Smooth muscle cell (in vitro differentiated cells): ENCODE results near the gene TMEM269. TPM values are rescaled to one million over a fixed set of nuclear protein-coding genes. Genes with fewer than 3 reads are reported as not detected.

Source experiments
- DNase-seq: peaks from one replicate; lab custom pipeline; 2025; ENCODE audit not compliant: unreplicated experiment; lab: John Stamatoyannopoulos, UW
- H2AFZ ChIP-seq: fragments of 200-600 bp; sonication (generic); 2 replicates; pipeline ENCODE4 v1.6.0; 2016; ENCODE audit warnings: antibody characterized with exemption, low read depth, mild to moderate bottlenecking
- H3F3A ChIP-seq: fragments of 200-600 bp; sonication (generic); 2 replicates; pipeline ENCODE4 v1.6.0; 2017; ENCODE audit warnings: antibody characterized with exemption, low read depth
- H3K27ac ChIP-seq: fragments of 200-600 bp; sonication (generic); 2 replicates; pipeline ENCODE4 v1.5.1; 2016; ENCODE audit warnings: low read depth, mild to moderate bottlenecking
- H3K27me3 ChIP-seq: fragments of 200-600 bp; sonication (generic); 2 replicates; pipeline ENCODE4 v1.6.1; 2016; ENCODE audit warnings: low read depth, mild to moderate bottlenecking
- H3K36me3 ChIP-seq: fragments of 200-600 bp; sonication (generic); 2 replicates; pipeline ENCODE4 v1.5.1; 2016; ENCODE audit warnings: low read depth
- H3K4me1 ChIP-seq: fragments of 200-600 bp; sonication (generic); 2 replicates; pipeline ENCODE4 v1.5.1; 2016; ENCODE audit warnings: low read depth
- H3K4me2 ChIP-seq: fragments of 200-600 bp; sonication (generic); 2 replicates; pipeline ENCODE4 v1.6.0; 2016; ENCODE audit warnings: mild to moderate bottlenecking
- H3K4me3 ChIP-seq: fragments of 200-600 bp; sonication (generic); 2 replicates; pipeline ENCODE4 v1.5.1; 2016; ENCODE audit warnings: mild to moderate bottlenecking
- H3K79me2 ChIP-seq: fragments of 200-600 bp; sonication (generic); 2 replicates; pipeline ENCODE4 v1.6.0; 2016; ENCODE audit warnings: low read depth, mild to moderate bottlenecking
- H3K9ac ChIP-seq: fragments of 200-600 bp; sonication (generic); 2 replicates; pipeline ENCODE4 v1.6.0; 2016; ENCODE audit warnings: low read depth
- H3K9me3 ChIP-seq: fragments of 200-600 bp; sonication (generic); replicated peaks from 2 replicates; pipeline ENCODE4 v1.5.1; 2016; ENCODE audit warnings: low read depth
- H4K20me1 ChIP-seq: fragments of 200-600 bp; sonication (generic); 2 replicates; pipeline ENCODE4 v1.6.0; 2016; ENCODE audit warnings: low read depth
- WGBS: methylation state at CpG from one replicate; pipeline ENCODE4 v1.1.7; 2016; ENCODE audit warnings: low lambda C conversion rate; 5-methylcytosine and 5-hydroxymethylcytosine counted together
- polyA plus RNA-seq: library from polyadenylated mRNA; unstranded; fragments of >200 nt; fragmentation: Nextera tagmentation; extraction: Ambion mirVana; gene quantifications from 2 replicates; pipeline ENCODE4 v1.2.1, GENCODE V29; 2016
- total RNA-seq: library from RNA; depleted of rRNA; stranded (reverse); fragments of >200 nt; gene quantifications from 2 replicates; pipeline ENCODE4 v1.2.3, GENCODE V29; 2014
- TF ChIP-seq, protein P1 (sequence below): fragments of 200-600 bp; sonication (generic); IDR thresholded peaks from 2 replicates; pipeline ENCODE4 v1.5.1; 2017; ENCODE audit warnings: borderline replicate concordance, mild to moderate bottlenecking, antibody characterized with exemption; ENCODE audit not compliant: insufficient read depth, poor library complexity, severe bottlenecking

The TMEM269 gene
- total and polyA plus RNA-seq, 2 experiments from 2014 or later: 0.15 to 0.36 TPM

- no peak for DNase-seq
- peak overlapping the region; percentile 50 for H3K27ac ChIP-seq
- no peaks in the 10 kb centered on the region for H3K9me3 ChIP-seq
- H3K4me1 ChIP-seq: peaks cover 9% of the 10 kb centered on the region
- 10% methylated on average over 13 of the region's 23 CpGs for WGBS
- peak overlapping the region; percentile 79 for H3K9ac ChIP-seq
- H3K27me3 ChIP-seq: no peaks in the 10 kb centered on the region
- peak overlapping the region; percentile 68 for H2AFZ ChIP-seq
- peaks cover 91% of the 10 kb centered on the region for H3K79me2 ChIP-seq
- peaks cover 46% of the 10 kb centered on the region for H4K20me1 ChIP-seq
- peak overlapping the region; percentile 79 for H3K4me3 ChIP-seq
- H3K36me3 ChIP-seq: no peaks in the 10 kb centered on the region
- H3F3A ChIP-seq: peaks cover 7% of the 10 kb centered on the region
- H3K4me2 ChIP-seq: peak overlapping the region; percentile 92
- TF ChIP-seq, protein P1, sequence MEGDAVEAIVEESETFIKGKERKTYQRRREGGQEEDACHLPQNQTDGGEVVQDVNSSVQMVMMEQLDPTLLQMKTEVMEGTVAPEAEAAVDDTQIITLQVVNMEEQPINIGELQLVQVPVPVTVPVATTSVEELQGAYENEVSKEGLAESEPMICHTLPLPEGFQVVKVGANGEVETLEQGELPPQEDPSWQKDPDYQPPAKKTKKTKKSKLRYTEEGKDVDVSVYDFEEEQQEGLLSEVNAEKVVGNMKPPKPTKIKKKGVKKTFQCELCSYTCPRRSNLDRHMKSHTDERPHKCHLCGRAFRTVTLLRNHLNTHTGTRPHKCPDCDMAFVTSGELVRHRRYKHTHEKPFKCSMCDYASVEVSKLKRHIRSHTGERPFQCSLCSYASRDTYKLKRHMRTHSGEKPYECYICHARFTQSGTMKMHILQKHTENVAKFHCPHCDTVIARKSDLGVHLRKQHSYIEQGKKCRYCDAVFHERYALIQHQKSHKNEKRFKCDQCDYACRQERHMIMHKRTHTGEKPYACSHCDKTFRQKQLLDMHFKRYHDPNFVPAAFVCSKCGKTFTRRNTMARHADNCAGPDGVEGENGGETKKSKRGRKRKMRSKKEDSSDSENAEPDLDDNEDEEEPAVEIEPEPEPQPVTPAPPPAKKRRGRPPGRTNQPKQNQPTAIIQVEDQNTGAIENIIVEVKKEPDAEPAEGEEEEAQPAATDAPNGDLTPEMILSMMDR: no peak
Observed at GRCh38 chr1:42767510-42768000, 17.2 kb upstream of the TMEM269 start.

- Histone ChIP-seq H3K27ac (no peak overlapping the region), H3K36me3 (no peaks in the 10 kb centered on the region), H3K9ac (peak overlapping the region; percentile 79), H3F3A (peaks cover 7% of the 10 kb centered on the region), H3K4me1 (peaks cover 9% of the 10 kb centered on the region), H3K79me2 (peaks cover 87% of the 10 kb centered on the region), H3K4me3 (peak overlapping the region; percentile 79), H2AFZ (no peak overlapping the region), H4K20me1 (peaks cover 46% of the 10 kb centered on the region), H3K4me2 (peak overlapping the region; percentile 92), H3K27me3 (no peaks in the 10 kb centered on the region), H3K9me3 (no peaks in the 10 kb centered on the region)
- 83% methylated on average over 2 of the region's 2 CpGs for WGBS
- no peak for DNase-seq
- TF ChIP-seq, protein P1: no peak
Observed at GRCh38 chr1:42768172-42768571, 16.6 kb upstream of the TMEM269 start.

DNA sequence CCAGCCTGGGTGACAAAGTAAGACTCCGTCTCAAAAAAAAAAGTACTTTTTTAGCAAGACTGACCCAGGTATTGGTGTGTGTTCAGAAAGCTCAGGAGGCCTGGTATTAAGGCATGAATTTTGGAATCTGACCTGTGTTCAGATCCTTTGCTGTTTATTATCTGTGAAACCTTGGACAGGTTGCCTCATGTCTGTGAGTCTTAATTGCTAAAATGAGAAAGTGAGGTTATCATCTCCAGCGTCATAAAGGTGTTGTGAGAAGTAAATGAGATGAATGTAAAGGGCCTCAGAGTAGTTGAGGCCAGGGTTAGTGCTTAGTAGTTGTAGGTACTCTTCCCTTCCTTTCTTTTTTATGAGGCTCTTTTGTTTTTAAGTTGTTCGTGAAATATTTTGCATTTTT is 15.0 kb upstream of the TMEM269 start:
- no peak for DNase-seq
- TF ChIP-seq, protein P1: no peak
- H2AFZ ChIP-seq: no peak overlapping the region
- H4K20me1 ChIP-seq: peaks cover 40% of the 10 kb centered on the region
- H3F3A ChIP-seq: peaks cover 7% of the 10 kb centered on the region
- 96% methylated on average over 3 of the region's 3 CpGs for WGBS
- H3K27me3 ChIP-seq: no peaks in the 10 kb centered on the region
- H3K36me3 ChIP-seq: no peaks in the 10 kb centered on the region
- peaks cover 74% of the 10 kb centered on the region for H3K79me2 ChIP-seq
- no peak overlapping the region for H3K9ac ChIP-seq
- H3K4me1 ChIP-seq: peaks cover 9% of the 10 kb centered on the region
- no peak overlapping the region for H3K4me2 ChIP-seq
- no peaks in the 10 kb centered on the region for H3K9me3 ChIP-seq
- no peak overlapping the region for H3K4me3 ChIP-seq
- no peak overlapping the region for H3K27ac ChIP-seq

- 77% methylated on average over 2 of the region's 2 CpGs for WGBS
- H3K27me3 ChIP-seq: no peaks in the 10 kb centered on the region
- peaks cover 45% of the 10 kb centered on the region for H3K79me2 ChIP-seq
- no peak for DNase-seq
- H3K4me3 ChIP-seq: no peak overlapping the region
- no peak overlapping the region for H3K27ac ChIP-seq
- no peak overlapping the region for H2AFZ ChIP-seq
- H3K9me3 ChIP-seq: no peaks in the 10 kb centered on the region
- H3F3A ChIP-seq: no peaks in the 10 kb centered on the region
- H3K9ac ChIP-seq: no peak overlapping the region
- H3K36me3 ChIP-seq: no peaks in the 10 kb centered on the region
- no peak overlapping the region for H3K4me2 ChIP-seq
- TF ChIP-seq, protein P1: no peak
- H4K20me1 ChIP-seq: peaks cover 42% of the 10 kb centered on the region
- H3K4me1 ChIP-seq: peaks cover 1% of the 10 kb centered on the region
Observed at GRCh38 chr1:42773420-42773819, 11.4 kb upstream of the TMEM269 start.
